Measurements from ENCODE around the gene INHBE. TPM values are rescaled to one million over a fixed set of nuclear protein-coding genes. Genes with fewer than 3 reads are reported as not detected.

INHBE gene
- total RNA-seq, 6 experiments from 2014 or later: 0.12 to 0.34 (median 0.18) TPM; not detected in 1

GRCh38 chr12:57472391-57472790 lies 17.3 kb downstream of the INHBE start:
- Mint-ChIP-seq H3K9me3 (no peaks in the 10 kb centered on the region), H3K27ac (no peak overlapping the region), H3K36me3 (ENCODE audit: low read depth) (no peaks in the 10 kb centered on the region; the same call in 1 of the 2 replicates), H3K27me3 (ENCODE audit: insufficient read depth) (peaks cover 47% of the 10 kb centered on the region), H3K4me3 (no peak overlapping the region), H3K4me1 (ENCODE audit: low read depth) (peaks cover 3% of the 10 kb centered on the region; the same call in 1 of the 2 replicates)
- no peak for DNase-seq
- TF ChIP-seq CTCF (IDR thresholded peaks at IDR 0.05): no peak

GRCh38 chr12:57473392-57473791 lies 18.3 kb downstream of the INHBE start:
- peaks cover 13% of the 10 kb centered on the region for H3K4me1 Mint-ChIP-seq (ENCODE audit: low read depth)
- H3K27ac Mint-ChIP-seq: no peak overlapping the region
- TF ChIP-seq CTCF (IDR thresholded peaks at IDR 0.05): no peak
- peaks cover 45% of the 10 kb centered on the region for H3K27me3 Mint-ChIP-seq (ENCODE audit: insufficient read depth)
- no peak overlapping the region for H3K4me3 Mint-ChIP-seq
- H3K36me3 Mint-ChIP-seq (ENCODE audit: low read depth): no peaks in the 10 kb centered on the region; the same call in 1 of the 2 replicates
- no peaks in the 10 kb centered on the region for H3K9me3 Mint-ChIP-seq
- DNase-seq: no peak

- Mint-ChIP-seq H3K27me3 (ENCODE audit: insufficient read depth) (peaks cover 46% of the 10 kb centered on the region), H3K4me1 (ENCODE audit: low read depth) (peaks cover 18% of the 10 kb centered on the region), H3K36me3 (ENCODE audit: low read depth) (no peaks in the 10 kb centered on the region; the same call in 1 of the 2 replicates), H3K27ac (no peak overlapping the region), H3K9me3 (no peaks in the 10 kb centered on the region), H3K4me3 (no peak overlapping the region)
- no peak for DNase-seq
- no peak for TF ChIP-seq CTCF (IDR thresholded peaks at IDR 0.05)
Observed at GRCh38 chr12:57473886-57474285, 18.8 kb downstream of the INHBE start.

GRCh38 chr12:57474430-57474829 lies 19.3 kb downstream of the INHBE start:
- Mint-ChIP-seq H3K27me3 (ENCODE audit: insufficient read depth) (peaks cover 45% of the 10 kb centered on the region), H3K27ac (no peak overlapping the region), H3K36me3 (ENCODE audit: low read depth) (no peaks in the 10 kb centered on the region; the same call in 1 of the 2 replicates)

GRCh38 chr12:57474862-57475261 lies 19.8 kb downstream of the INHBE start:
- Mint-ChIP-seq H3K36me3 (ENCODE audit: low read depth) (no peaks in the 10 kb centered on the region; the same call in 1 of the 2 replicates), H3K4me3 (no peak overlapping the region), H3K4me1 (ENCODE audit: low read depth) (peaks cover 26% of the 10 kb centered on the region), H3K9me3 (no peaks in the 10 kb centered on the region), H3K27ac (no peak overlapping the region), H3K27me3 (ENCODE audit: insufficient read depth) (peaks cover 45% of the 10 kb centered on the region)
- TF ChIP-seq CTCF (IDR thresholded peaks at IDR 0.05): no peak
- no peak for DNase-seq

More at GRCh38 chr12:57474430-57474829, 19.3 kb downstream of the INHBE start:
- Mint-ChIP-seq H3K4me3 (no peak overlapping the region), H3K4me1 (ENCODE audit: low read depth) (peaks cover 22% of the 10 kb centered on the region), H3K9me3 (no peaks in the 10 kb centered on the region)
- no peak for DNase-seq
- TF ChIP-seq CTCF (IDR thresholded peaks at IDR 0.05): no peak

All from HFFc6 (cell line).